ENCODE measurements around the gene MPND.

MPND gene

GRCh38 chr19:4318460-4318859, 24.9 kb upstream of the MPND start:
- Histone ChIP-seq H3K4me3 (ENCODE audit: low read depth, low read length, poor library complexity, severe bottlenecking) (no peak overlapping the region), H2AFZ (ENCODE audit: low read length) (no peak overlapping the region), H3K27ac (ENCODE audit: low read depth, low read length, poor library complexity, severe bottlenecking) (no peak overlapping the region), H3K4me1 (ENCODE audit: insufficient read depth, low read length, severe bottlenecking) (no peaks in the 10 kb centered on the region), H3K9ac (ENCODE audit: low read length) (no peak overlapping the region), H3K36me3 (ENCODE audit: insufficient read depth, low read length) (no peaks in the 10 kb centered on the region), H3F3A (ENCODE audit: insufficient read depth, low read length) (no peaks in the 10 kb centered on the region), H3K9me3 (ENCODE audit: low read length) (no peaks in the 10 kb centered on the region; the same call in 1 of the 2 replicates), H3K79me2 (ENCODE audit: insufficient read depth, low read length) (no peaks in the 10 kb centered on the region), H4K20me1 (ENCODE audit: insufficient read depth, low read length) (no peaks in the 10 kb centered on the region), H3K4me2 (ENCODE audit: low read length) (no peak overlapping the region), H3K27me3 (ENCODE audit: insufficient read depth, low read length) (no peaks in the 10 kb centered on the region), H3K9me2 (ENCODE audit: low read depth, low read length) (no peaks in the 10 kb centered on the region)
- TF ChIP-seq, protein P1, sequence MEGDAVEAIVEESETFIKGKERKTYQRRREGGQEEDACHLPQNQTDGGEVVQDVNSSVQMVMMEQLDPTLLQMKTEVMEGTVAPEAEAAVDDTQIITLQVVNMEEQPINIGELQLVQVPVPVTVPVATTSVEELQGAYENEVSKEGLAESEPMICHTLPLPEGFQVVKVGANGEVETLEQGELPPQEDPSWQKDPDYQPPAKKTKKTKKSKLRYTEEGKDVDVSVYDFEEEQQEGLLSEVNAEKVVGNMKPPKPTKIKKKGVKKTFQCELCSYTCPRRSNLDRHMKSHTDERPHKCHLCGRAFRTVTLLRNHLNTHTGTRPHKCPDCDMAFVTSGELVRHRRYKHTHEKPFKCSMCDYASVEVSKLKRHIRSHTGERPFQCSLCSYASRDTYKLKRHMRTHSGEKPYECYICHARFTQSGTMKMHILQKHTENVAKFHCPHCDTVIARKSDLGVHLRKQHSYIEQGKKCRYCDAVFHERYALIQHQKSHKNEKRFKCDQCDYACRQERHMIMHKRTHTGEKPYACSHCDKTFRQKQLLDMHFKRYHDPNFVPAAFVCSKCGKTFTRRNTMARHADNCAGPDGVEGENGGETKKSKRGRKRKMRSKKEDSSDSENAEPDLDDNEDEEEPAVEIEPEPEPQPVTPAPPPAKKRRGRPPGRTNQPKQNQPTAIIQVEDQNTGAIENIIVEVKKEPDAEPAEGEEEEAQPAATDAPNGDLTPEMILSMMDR (IDR thresholded peaks at IDR 0.05; ENCODE audit: low read length), result no peak
- TF ChIP-seq EZH2 (IDR thresholded peaks at IDR 0.05; ENCODE audit: borderline replicate concordance, low read length), result no peak

DNA sequence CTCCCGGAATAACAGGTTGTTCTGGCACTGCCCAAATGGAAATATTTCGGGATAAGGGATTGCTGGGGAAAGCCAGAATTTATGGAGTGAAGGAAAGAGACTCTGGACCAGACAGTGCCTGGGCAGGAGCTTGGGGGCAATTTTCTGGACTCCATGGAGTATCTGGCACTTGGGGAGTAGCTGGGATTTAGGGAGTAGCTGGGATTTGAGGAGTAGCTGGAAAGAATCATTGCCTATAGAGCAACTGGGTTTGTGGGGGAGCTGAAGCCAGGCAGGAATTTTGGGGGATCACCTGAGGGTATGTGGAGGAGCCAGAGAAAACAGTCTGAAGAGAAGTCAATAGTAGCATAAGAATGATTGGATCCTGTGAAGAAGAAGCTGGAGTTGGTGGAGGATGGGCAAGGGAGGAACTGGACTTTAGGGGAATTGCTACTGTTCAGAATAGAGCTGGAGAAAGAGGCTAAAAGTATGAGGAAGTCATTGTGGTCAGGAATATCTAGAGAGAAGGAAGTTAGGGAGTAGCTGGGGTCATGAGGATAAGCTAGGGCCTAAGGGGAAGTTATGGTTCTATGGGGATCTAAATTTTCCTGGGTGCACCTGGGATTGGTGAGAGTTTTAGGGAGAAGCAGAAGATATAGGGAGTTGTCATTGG, 24.2 kb upstream of the MPND start:
- no peaks in the 10 kb centered on the region for H3K4me1 ChIP-seq (ENCODE audit: insufficient read depth, low read length, severe bottlenecking)
- H3K36me3 ChIP-seq (ENCODE audit: insufficient read depth, low read length), result no peaks in the 10 kb centered on the region
- no peaks in the 10 kb centered on the region for H4K20me1 ChIP-seq (ENCODE audit: insufficient read depth, low read length)
- H3K9ac ChIP-seq (ENCODE audit: low read length), result no peak overlapping the region
- no peaks in the 10 kb centered on the region for H3F3A ChIP-seq (ENCODE audit: insufficient read depth, low read length)
- H3K79me2 ChIP-seq (ENCODE audit: insufficient read depth, low read length), result no peaks in the 10 kb centered on the region
- no peak overlapping the region for H2AFZ ChIP-seq (ENCODE audit: low read length)
- H3K27me3 ChIP-seq (ENCODE audit: insufficient read depth, low read length), result no peaks in the 10 kb centered on the region
- no peaks in the 10 kb centered on the region for H3K9me2 ChIP-seq (ENCODE audit: low read depth, low read length)
- H3K9me3 ChIP-seq (ENCODE audit: low read length), result no peaks in the 10 kb centered on the region; the same call in 1 of the 2 replicates
- H3K4me2 ChIP-seq (ENCODE audit: low read length), result no peak overlapping the region
- no peak overlapping the region for H3K4me3 ChIP-seq (ENCODE audit: low read depth, low read length, poor library complexity, severe bottlenecking)
- no peak overlapping the region for H3K27ac ChIP-seq (ENCODE audit: low read depth, low read length, poor library complexity, severe bottlenecking)
- TF ChIP-seq EZH2 (IDR thresholded peaks at IDR 0.05; ENCODE audit: borderline replicate concordance, low read length), result no peak
- TF ChIP-seq, protein P1 (IDR thresholded peaks at IDR 0.05; ENCODE audit: low read length), result no peak

DNA sequence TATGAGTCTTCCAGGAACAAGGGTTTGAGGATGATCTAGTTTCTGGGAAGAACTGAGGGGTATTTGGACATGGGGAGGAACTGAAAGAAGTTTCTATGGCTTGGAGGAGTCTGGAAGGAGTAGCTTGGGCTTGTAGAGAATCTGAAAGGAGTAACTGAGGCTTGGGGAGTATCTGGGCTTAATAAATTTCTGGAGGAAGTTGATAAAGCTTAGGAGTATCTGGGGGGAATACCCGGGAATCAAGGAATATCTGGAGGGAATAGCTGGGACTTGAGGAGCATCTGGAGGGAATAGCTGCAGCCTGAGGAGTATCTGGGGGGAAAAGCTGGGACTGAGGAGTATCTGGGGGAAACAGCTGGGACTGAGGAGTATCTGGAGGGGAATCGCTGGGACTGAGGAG, 22.9 kb upstream of the MPND start:
- Histone ChIP-seq H2AFZ (ENCODE audit: low read length) (no peak overlapping the region), H3F3A (ENCODE audit: insufficient read depth, low read length) (no peaks in the 10 kb centered on the region), H3K9ac (ENCODE audit: low read length) (no peak overlapping the region), H3K27ac (ENCODE audit: low read depth, low read length, poor library complexity, severe bottlenecking) (no peak overlapping the region), H4K20me1 (ENCODE audit: insufficient read depth, low read length) (no peaks in the 10 kb centered on the region), H3K4me1 (ENCODE audit: insufficient read depth, low read length, severe bottlenecking) (no peaks in the 10 kb centered on the region), H3K9me3 (ENCODE audit: low read length) (no peaks in the 10 kb centered on the region; the same call in 1 of the 2 replicates), H3K79me2 (ENCODE audit: insufficient read depth, low read length) (no peaks in the 10 kb centered on the region), H3K27me3 (ENCODE audit: insufficient read depth, low read length) (no peaks in the 10 kb centered on the region), H3K9me2 (ENCODE audit: low read depth, low read length) (no peaks in the 10 kb centered on the region), H3K36me3 (ENCODE audit: insufficient read depth, low read length) (no peaks in the 10 kb centered on the region), H3K4me3 (ENCODE audit: low read depth, low read length, poor library complexity, severe bottlenecking) (no peak overlapping the region), H3K4me2 (ENCODE audit: low read length) (no peak overlapping the region)
- TF ChIP-seq, protein P1 (IDR thresholded peaks at IDR 0.05; ENCODE audit: low read length), result no peak
- no peak for TF ChIP-seq EZH2 (IDR thresholded peaks at IDR 0.05; ENCODE audit: borderline replicate concordance, low read length)

All from OCI-LY1 (cell line).